Activated T-cell treated with anti-CD3 and anti-CD28 coated beads for 24 hours (primary cell): ENCODE results near the gene WIPF1.
A peak's percentile ranks its signal among the peaks of the same experiment; 100 is the strongest.

Experiments used
- DNase-seq: peaks from one replicate; pipeline ENCODE4 v3.0.0-alpha.2; 2020; ENCODE audit warnings: low read depth

The WIPF1 gene

DNA sequence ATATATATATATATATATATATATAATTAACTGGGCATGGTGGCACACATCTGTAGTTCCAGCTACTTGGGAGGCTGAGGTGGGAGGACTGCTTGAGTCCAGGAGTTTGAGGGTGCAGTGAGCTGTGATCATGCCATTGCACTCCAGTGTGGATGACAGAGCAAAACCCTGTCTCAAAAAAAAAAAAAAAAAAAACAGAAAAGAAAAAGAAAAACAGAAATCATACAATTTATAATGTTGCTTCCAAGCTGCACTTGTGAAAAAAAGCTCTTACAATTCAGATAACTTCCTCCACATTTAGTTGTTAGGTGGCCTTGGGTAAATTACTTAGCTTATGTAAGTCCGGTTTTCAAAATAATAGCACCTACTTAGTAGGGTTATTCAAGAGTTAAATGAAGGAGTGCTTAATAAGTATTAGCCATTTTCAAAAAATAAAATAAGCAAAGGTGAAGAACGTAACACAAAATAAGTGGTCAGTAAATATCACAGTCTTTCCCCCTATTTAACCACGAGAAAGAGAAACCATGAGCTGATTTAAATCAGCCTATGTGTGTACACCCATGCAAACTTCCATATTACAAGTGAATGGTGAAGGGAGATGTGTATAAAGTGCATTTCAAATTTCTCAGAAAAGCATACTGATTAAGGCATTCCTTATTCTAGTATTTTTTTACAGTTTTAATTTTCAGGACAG lies 2.3 kb downstream of the WIPF1 start:
- no peak for DNase-seq

DNA sequence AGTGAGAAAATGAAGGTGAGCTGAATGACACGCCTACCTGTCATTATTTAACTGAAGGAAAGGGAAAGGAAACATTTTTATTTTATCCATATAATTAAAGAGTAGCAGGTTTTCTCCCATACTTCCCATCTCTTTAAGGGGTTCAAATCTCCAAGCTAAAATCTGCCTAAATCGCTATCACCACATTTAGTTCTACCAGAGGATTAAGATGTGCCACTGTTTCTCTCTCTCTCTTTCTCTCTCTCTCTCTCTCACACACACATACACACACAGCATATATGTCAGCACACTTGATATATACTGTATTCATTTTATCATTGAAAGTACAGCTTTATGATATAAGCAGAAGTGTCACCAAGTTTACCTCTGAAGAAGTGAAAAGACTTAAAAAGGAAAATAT lies 3.1 kb downstream of the WIPF1 start:
- DNase-seq: no peak

DNA sequence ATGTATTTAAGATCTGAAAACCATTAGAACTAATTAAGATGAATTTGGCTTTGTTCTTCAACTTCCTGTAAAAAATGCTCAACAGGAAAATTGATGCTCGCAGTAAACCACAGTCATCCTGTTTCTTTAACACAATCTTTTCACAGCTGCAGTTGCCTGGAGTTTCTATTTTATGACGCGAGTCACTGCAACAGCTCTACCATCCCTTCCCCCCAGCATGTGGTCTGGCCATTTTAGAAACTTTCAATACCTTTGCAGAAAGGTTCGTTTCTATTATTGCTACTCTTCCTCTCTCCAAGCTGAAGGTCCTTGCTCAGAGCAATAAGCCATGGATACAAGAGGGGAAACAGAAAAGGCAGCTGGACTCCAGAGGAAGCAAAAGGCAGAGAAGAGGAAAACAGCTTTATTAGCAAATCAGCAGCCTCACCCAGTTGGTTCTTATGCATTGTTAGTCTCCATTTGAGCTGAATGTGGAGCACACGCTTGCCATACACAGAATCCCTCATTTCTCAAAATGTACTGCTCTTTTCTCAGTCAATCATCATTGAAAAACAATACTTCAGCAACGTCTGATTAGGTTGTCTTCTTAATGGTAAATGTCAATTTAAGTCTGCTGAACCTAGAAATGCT lies 3.9 kb downstream of the WIPF1 start:
- peak; percentile 68 for DNase-seq

DNA sequence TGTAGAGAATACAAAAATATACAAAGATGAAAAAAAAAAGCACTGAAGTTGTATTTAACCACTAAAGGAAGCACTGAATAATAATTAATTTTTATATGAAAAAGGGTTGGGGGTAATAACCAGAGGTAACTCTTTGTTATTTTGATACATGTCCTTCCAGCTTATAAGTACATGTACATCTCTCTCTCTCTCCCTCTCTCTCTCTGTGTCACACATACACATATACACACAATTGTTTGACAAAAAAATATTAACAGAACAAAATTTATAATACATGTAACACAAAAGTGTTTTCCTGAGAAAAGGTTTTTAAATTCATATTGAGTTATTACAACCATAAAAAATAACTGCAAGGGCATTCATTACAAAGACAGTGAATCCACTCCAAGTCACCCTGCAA lies 4.6 kb downstream of the WIPF1 start:
- DNase-seq: no peak

DNA sequence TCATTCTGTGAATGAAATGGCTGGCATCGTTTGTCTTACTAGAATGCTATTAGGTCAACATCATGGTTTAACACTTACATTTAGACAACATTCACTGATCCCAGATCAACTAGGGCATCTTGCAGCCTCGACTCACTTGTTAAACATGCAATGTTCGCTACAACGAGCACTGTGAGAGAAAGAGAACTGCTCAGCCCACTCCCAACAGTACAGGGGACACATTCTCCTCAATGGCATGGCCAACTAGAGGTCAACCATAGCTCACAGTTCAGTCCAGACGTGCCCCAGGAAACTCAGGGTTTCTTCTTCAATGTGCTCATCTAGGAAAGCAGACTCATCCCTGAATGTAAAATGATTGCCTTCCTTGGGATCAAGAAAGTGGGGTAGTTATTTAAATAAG lies 5.9 kb downstream of the WIPF1 start:
- no peak for DNase-seq

DNA sequence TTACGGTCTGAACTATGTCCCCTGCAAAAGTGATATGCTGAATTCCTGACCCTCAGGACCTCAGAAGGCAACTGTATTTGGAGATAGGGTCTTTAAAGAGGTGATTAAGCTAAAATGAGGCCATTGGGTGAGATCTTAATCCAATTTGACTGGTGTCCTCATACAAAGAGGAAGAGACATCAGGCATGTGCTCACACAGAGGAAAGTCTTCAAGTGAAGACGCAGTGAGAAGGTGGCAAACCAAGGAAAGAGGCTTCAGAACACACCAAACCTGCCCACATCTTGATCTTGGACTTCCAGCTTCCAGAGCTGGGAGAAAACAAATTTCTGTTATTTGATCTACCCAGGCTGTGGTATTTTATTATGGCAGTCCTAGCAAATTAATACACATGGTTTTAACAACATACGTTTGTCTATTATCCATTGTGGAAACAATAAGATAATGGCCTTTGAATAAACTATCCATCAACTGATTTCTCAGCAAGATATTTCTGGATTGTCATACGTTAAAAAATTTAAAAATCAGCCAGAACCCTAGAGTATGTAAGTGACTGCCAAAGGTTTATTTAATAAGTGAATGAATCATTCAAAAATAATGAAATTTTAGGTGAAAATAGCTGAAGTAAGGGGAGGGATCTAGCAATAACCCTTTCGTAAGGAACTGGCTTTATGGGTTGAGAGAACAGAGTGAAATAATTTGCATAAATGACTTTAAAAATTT lies 6.5 kb downstream of the WIPF1 start:
- no peak for DNase-seq

DNA sequence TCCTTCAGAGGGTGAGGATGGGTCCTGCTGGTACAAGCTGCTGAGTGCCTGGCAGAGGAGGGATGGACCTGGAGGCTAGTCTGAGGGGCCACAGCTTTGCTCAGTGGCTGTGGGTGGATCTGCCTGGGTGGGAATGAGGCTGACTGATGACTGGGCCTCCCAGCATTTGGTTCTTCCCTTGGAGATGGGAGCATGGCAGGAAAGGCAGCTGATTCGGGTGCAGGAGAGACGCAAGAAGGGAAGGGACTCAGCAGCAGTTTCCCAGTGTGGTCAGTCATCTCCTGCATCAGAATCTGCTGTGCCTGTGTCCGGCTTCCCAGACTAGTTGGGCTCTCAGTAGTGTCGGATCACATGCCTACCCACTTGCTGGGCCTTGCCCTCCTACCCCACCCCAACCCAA lies 7.3 kb downstream of the WIPF1 start:
- no peak for DNase-seq

DNA sequence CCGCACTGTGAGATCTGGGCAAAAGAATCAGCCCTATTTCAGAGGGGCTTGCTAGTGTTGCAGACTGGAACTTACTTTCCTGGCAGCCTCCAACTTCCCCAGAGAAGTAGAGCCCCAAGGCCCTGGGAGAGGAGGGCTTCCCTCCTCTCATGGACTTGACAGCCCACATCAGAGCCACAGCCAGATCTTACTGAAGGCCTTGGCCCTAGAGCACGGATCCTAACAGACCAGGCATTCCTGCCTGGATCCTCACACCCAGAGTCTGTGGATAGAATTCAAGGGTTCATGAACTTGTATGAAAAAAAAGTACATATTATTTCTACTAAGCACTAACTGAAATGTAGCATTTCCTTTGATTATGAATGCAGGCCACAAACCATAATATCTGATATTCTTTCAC lies 8.3 kb downstream of the WIPF1 start:
- DNase-seq: no peak

DNA sequence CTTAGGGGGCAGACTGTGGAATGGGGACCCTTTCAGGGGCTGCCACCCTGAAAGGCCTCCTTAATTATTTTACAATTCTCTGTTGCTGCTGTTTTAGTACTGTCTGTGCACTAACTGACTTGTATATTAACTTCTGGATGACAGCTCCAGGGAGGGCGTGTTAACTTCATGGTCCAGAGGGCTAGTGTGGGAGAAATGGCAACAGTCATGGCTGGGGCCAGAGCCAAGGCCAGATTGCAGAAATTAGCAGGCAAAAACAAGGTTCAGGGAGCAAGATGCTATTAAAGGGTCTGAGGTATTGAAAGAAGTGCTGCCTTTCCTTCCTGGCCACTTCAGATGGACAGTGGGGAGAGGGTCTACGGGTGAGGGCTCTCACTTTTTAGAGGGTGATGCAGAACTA lies 9.1 kb downstream of the WIPF1 start:
- no peak for DNase-seq

DNA sequence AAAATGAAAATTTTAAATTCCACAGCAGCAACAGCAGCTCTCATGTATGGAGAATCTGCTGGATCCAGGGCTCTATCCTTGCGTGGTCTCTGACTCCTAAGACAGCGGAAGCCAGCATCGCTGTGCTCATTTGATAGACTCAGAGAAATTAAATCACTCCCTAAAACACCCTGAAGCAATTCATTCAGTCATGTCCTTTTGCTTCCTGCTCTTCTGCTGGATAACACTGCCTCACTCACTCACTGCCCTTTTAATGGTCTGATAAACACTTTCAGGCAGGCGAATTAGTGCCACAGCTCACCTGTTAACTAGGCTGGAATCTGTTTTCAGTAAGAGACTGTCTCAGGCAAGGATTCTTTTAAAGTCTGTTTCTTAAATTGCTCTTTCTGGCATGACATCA lies 10.0 kb downstream of the WIPF1 start:
- DNase-seq: no peak

DNA sequence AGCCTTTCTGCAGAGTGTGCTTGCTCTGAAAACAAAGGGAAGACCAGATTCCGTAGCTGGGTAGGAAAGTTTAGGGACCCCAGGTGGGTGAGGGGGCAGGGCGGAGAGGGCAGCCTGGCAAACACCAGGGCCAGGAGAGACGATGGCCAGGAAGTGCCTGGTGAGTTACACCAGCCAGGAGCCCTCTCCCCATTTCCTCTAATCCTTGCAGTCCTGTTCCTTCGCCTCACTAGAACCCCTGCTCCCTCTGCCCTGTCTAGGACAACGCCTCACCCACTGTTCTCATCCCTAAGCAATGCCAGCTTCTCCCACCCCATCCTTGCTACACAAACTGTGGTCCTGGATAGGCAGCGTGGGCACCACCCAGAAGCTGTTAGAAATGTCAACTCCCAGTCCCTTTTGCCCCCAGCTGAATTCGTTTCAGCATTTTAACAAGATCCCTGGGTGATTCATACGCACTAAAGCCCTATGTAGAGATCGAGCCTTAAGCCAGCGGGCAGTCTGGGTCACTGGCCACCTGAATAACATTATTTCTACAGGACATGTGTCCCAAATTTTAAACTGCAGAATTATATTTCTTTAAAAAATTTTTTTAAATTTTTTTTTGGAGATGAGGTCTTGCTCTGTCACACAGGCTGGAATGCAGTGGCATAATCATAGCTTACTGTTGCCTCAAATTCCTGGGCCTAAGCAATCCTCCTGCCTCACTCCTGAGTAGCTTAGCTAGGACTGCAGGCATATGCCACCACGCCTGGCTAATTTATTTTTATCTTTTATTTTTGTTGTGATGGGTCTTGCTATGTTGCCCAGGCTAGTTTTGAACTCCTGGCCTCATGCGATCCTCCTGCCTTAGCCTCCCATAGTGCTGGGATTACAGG lies 10.9 kb downstream of the WIPF1 start:
- DNase-seq: no peak

DNA sequence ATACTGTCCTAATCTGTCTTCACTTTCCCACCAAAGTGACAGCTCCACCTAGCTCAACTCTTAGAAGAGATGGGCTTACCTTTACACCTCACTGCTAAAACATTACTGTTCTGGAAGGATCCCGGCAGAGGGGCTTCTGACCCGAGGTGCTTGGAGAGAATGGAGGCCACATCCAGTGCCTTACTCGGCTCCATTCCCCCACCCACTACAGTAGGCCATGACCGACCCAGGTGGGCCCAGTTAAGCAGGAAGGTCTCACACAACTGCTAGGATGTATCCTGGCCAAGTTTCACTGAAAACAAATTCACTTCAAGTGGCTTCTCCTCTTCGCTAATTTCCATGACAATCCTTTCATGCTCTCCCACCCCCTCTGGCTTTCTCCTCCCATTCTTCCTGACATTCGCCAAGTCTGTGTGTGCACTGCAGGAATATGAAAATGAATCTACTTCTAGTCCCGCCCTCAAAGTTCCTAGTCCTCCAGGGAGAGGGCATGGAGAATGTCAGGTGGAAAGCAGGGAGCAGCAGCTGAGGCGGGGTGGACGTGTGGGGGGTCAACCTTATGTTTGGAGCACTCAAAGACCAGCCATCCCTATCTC lies 11.8 kb downstream of the WIPF1 start:
- no peak for DNase-seq

DNA sequence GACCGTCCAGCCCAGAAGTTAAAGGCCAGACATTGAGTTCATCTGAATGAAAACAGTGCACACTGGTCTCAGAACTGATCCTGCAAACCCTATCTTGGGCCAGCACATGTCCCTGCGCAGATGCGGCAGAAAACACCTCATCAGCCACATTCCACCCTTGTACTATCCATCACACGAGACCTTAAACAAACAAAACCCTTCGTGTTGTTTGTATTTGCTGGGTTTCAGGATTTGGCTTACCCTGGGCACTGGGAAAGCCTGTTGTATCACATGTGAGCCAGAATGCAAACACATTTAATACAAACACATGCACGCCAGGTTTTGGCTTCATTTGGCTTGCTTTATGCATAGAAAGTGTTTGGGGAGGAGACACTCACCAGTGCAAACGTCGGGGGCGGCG lies 12.5 kb downstream of the WIPF1 start:
- no peak for DNase-seq

DNA sequence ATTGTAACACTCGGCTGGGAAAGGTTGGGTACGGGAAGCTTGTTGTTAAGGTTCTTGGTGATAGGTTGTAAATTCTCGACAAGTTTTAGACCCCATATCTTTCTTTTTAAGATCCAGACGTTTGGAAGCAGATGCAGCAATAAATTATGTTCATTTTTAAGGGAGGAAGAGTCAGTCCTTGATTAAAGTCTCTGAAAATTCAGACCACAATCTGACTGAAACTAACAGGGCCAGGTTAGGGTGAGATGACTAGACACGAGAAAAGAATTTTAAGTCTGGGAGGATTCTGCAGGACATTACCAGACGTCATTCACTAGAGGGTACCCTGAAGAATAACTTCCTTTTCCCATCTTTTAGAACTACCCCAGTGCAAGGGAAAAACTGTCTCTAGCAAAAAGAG lies 16.1 kb downstream of the WIPF1 start:
- DNase-seq: no peak

DNA sequence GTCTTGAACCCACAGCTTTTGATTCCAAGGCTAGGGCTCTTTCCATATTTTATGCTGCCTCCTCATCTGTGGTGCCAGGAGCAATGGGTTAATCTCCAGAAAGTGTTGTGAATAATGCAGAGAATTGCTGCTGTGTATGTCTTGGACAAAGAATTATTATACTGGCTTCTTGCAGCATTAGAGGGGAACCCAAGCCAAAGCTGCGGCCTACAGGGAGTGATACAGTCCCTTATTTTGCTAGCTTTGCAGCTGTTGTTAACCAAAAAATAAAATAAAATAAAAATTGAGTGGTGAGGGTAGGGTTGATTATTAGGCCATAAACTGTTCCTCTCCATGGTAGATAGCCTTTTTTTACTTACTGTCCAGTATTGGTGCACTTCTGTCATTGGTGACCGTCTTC lies 16.7 kb downstream of the WIPF1 start:
- DNase-seq: no peak

DNA sequence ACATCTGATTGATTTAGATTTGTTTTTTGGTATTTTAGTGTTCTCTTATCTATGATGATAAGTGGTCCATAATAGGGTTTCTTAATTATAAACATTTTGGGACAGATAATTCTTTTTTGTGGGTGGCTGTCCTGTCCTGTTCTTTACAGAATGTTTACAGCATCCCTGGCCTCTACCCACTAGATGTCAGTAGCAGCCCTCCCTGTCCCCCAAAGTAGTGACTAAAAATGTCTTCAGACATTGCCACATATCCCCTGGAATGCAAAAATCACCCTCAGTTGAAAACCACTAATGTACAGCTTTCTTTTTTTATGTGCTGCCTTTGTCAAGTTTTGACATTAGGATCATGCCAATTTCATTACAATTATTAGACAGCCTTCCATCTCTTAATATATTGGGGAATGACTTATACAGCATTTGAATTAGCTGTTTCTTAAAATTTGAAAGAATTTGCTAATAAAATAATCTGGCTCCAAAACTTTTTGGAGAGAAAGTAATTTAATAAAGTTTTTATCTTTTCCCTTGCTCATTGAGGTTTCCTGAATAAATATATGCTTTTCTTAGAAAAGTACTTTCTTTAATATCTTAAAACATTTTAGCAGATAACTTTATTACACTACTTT lies 19.5 kb downstream of the WIPF1 start:
- DNase-seq: peak; percentile 37

DNA sequence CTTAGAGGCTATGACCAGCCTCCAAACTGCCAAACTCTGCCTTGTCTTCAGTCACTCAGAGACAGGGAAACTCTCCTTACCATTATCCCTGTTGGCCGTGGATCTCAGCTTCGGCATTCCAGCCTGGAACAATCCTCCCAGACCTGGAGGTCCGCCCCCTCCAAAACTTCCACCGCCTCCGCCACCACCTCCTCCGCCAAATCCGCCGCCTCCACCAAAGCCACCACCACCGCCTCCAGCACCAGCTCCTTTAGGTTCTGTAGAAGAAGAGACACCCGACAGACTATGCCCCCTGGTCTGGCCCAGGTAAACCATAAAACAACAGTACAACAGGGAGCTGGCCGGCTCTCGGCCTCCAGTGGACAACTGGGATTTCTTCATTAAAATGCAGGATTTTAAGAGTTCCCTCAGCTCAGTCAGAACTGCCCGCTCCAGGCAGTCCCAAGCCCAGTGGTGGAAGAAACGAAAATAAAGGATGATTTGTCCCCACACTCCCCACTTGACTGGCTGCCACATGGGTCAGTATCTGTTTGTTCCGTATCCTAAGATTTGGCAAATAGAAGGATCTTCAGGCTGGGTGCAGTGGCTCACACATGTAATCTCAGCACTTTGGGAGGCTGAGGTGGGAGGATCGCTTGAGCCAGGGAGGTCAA lies 22.4 kb downstream of the WIPF1 start:
- DNase-seq: no peak

DNA sequence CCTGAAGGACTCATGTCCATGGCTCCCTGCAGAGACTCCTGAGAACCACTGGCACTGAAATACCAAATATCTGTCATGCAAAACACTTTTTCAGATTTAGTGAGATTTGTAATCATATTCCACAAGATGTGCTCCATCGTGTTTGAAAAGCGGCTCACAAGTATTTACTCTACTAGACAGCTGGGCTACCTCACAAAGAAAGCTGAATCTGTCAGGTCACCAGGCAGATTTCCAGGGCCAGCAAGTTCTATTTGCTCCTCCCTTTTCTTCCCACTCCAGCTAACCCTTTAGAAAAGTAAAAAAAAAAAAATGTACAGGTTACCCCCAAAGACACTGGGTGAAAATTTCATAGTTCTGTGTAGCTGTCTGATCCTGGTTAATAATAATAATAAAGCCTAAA lies 22.9 kb downstream of the WIPF1 start:
- DNase-seq: no peak

DNA sequence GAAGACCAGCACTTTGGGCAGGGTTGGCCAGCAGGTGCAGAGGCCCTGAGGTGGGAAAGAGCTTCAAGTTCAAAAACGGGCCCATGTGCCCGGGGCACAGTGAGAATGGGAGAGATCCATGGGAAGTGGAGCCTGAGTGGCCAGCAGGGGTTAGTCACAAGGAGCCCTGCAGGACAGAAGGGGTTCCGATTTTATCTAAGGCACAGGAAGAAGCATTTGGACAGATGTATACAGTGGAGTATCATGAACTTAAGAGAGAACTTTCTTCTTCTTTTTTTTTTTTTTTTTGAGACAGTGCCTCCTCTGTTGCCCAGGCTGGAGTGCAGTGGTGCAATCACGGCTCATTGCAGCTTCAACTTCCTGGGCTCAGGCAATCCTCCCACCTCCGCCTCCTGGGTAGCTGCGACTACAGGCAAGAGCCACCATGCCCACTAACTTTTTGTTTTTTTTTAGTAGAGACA lies 24.0 kb downstream of the WIPF1 start:
- no peak for DNase-seq

DNA sequence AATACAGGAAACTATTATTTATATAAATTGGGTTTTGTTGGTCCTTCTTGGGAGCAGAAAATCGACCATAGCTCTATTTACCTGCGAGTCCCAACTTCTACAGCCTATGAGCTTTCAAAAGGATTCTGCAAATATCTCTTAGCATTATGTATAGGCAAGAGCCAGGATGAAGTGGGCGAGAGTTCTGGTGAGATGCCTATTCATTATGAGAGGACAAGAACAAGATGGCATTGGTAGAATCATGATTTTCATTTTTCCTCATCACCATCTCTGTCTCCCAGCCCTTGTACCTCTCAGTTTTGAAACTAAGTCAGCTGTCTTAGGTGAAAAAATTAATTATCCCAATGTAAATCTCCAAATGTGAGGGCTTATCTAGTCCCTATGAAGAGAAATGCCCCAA lies 25.0 kb downstream of the WIPF1 start:
- DNase-seq: no peak
